HG03354 (cell line): ENCODE data around the gene SELENOS.
"Not testable (repeated sequence)": the region's sequence is repeated elsewhere in the genome, so short reads cannot be mapped to it uniquely, and the experiment has no call there.

ENCODE experiments used
- ATAC-seq: cut with Tn5 transposase; IDR thresholded peaks from one replicate; pipeline ENCODE4 v1.9.1; 2021; ENCODE audit warnings: mild to moderate bottlenecking; ENCODE audit not compliant: unreplicated experiment, poor library complexity, severe bottlenecking

The SELENOS gene

GRCh38 chr15:101310508-101310907 is 33.2 kb upstream of the SELENOS start:
- ATAC-seq = no peak

GRCh38 chr15:101310161-101310480 is 32.8 kb upstream of the SELENOS start:
- no peak for ATAC-seq

GRCh38 chr15:101309436-101310160 is 32.3 kb upstream of the SELENOS start:
- ATAC-seq = no peak

- ATAC-seq = no peak
These were observed 31.5 kb upstream of the SELENOS start for GRCh38 chr15:101308604-101309435.

- ATAC-seq = no peak
These were observed 30.8 kb upstream of the SELENOS start for GRCh38 chr15:101307897-101308603.

- ATAC-seq = no peak
These were observed 30.0 kb upstream of the SELENOS start for GRCh38 chr15:101307048-101307896.

- ATAC-seq = no peak
These were observed 29.2 kb upstream of the SELENOS start for GRCh38 chr15:101306341-101307047.

GRCh38 chr15:101305820-101306255 is 28.6 kb upstream of the SELENOS start:
- ATAC-seq = no peak

- ATAC-seq = no peak
These were observed 26.1 kb upstream of the SELENOS start for GRCh38 chr15:101303408-101303807.

GRCh38 chr15:101296418-101297405 is 19.4 kb upstream of the SELENOS start:
- no peak for ATAC-seq

- no peak for ATAC-seq
These were observed 18.4 kb upstream of the SELENOS start for GRCh38 chr15:101295607-101296161.

- ATAC-seq = peak; percentile 83
These were observed 17.7 kb upstream of the SELENOS start, which contains the start of gene SNRPA1 for GRCh38 chr15:101294731-101295606. Gene SNRPA1, minus strand, starts transcription at chr15:101295248. Its CDS starts 70 bp downstream, at chr15:101295178.

- ATAC-seq = no peak
These were observed 15.8 kb upstream of the SELENOS start for GRCh38 chr15:101293122-101293521.

- peak; percentile 53 for ATAC-seq
These were observed 11.7 kb upstream of the SELENOS start for GRCh38 chr15:101288905-101289513.

- ATAC-seq = not testable (repeated sequence)
These were observed 10.1 kb upstream of the SELENOS start for GRCh38 chr15:101287342-101287741.

GRCh38 chr15:101286471-101287114 is 9.3 kb upstream of the SELENOS start:
- ATAC-seq = no peak
